Breast epithelium (tissue), 3 donors: Measurements from ENCODE around the gene OGFOD1.

Experiments
- POLR2AphosphoS5 ChIP-seq, 3 donors: sonication (generic); formaldehyde crosslinking; IDR thresholded peaks; one replicate each; pipeline ENCODE4 v1.6.1; 2017; ENCODE audit warnings: antibody characterized with exemption in 3 of 3
- TF ChIP-seq, protein P1 (sequence below), 3 donors: fragments of 450-650 bp; IDR thresholded peaks; one replicate each; pipeline ENCODE4 v1.5.1; 2016 to 2017; ENCODE audit warnings: antibody characterized with exemption in 3 of 3, mild to moderate bottlenecking in 3 of 3, moderate library complexity in 3 of 3

DNA sequence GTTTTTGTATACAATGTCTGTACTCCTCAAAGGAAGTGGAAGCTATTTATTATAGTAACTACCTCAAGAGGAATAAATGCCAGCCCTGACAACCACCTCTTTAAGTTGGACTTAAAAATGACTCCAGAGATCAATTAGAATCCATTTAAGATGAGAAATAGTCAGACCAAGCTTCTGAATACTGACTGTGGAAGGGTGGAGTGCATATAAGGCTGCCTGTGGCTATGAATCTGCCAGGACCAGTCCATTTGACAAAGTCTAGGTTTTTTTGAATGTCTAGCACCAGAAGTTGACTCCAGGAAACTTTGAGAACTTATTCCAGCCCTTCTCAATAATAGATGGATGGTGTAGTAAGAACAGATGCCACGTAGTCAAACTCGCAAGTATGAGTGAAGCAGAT is 15.0 kb downstream of the OGFOD1 start:
- no peak for TF ChIP-seq POLR2AphosphoS5 (IDR thresholded peaks at IDR 0.05)
- TF ChIP-seq, protein P1, sequence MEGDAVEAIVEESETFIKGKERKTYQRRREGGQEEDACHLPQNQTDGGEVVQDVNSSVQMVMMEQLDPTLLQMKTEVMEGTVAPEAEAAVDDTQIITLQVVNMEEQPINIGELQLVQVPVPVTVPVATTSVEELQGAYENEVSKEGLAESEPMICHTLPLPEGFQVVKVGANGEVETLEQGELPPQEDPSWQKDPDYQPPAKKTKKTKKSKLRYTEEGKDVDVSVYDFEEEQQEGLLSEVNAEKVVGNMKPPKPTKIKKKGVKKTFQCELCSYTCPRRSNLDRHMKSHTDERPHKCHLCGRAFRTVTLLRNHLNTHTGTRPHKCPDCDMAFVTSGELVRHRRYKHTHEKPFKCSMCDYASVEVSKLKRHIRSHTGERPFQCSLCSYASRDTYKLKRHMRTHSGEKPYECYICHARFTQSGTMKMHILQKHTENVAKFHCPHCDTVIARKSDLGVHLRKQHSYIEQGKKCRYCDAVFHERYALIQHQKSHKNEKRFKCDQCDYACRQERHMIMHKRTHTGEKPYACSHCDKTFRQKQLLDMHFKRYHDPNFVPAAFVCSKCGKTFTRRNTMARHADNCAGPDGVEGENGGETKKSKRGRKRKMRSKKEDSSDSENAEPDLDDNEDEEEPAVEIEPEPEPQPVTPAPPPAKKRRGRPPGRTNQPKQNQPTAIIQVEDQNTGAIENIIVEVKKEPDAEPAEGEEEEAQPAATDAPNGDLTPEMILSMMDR (IDR thresholded peaks at IDR 0.05): no peak
